ENCODE data around the gene CD300H. TPM values are rescaled to one million over a fixed set of nuclear protein-coding genes. Genes with fewer than 3 reads are reported as not detected.

The CD300H gene
- total RNA-seq, 1 experiment from 2014 or later: not detected

- Histone ChIP-seq H3K36me3 (ENCODE audit: low read depth, low read length) (no peaks in the 10 kb centered on the region), H3K9ac (ENCODE audit: low read length) (no peak overlapping the region), H3F3A (ENCODE audit: low read length, unreplicated experiment) (no peaks in the 10 kb centered on the region), H3K9me3 (ENCODE audit: low read length) (no peaks in the 10 kb centered on the region), H2AFZ (ENCODE audit: low read length) (no peak overlapping the region), H3K9me2 (replicated peaks; ENCODE audit: low read length) (no peaks in the 10 kb centered on the region), H3K4me3 (ENCODE audit: low read length) (no peak overlapping the region), H3K4me2 (ENCODE audit: low read length) (no peak overlapping the region), H3K4me1 (ENCODE audit: insufficient read depth, low read length) (no peaks in the 10 kb centered on the region), H3K27me3 (ENCODE audit: low read length) (peaks cover 67% of the 10 kb centered on the region), H4K20me1 (ENCODE audit: low read length) (no peaks in the 10 kb centered on the region), H3K79me2 (ENCODE audit: low read length) (no peaks in the 10 kb centered on the region), H3K27ac (ENCODE audit: low read length) (no peak overlapping the region)
- POLR2A ChIA-PET (ENCODE audit: unreplicated experiment): interaction anchor here (0.7 kb wide), 1 partner anchor 11 kb away, joined by 3 read pairs; no protein-coding TSS in a partner anchor
- ATAC-seq: no peak
- CTCF ChIA-PET: no interaction called here
- BruUV-seq (replicated peaks): no TSS peak
- no peak for DNase-seq
- TF ChIP-seq EZH2phosphoT487 (IDR thresholded peaks at IDR 0.05; ENCODE audit: borderline replicate concordance, low read length) (no peak), EZH2 (IDR thresholded peaks at IDR 0.05; ENCODE audit: low read length, unreplicated experiment) (no peak), CTCF (conservative IDR thresholded peaks at IDR 0.05; ENCODE audit: low read depth, low read length) (no peak)
- intact Hi-C loops (cut with micrococcal nuclease): no loop called here
These were observed 24.2 kb upstream of the CD300H start for GRCh38 chr17:74591503-74591902.

- H3K79me2 ChIP-seq (ENCODE audit: low read length): no peaks in the 10 kb centered on the region
- no peak overlapping the region for H3K4me2 ChIP-seq (ENCODE audit: low read length)
- H3K9ac ChIP-seq (ENCODE audit: low read length): no peak overlapping the region
- H3K9me2 ChIP-seq (replicated peaks; ENCODE audit: low read length): no peaks in the 10 kb centered on the region
- no peaks in the 10 kb centered on the region for H3F3A ChIP-seq (ENCODE audit: low read length, unreplicated experiment)
- H3K27ac ChIP-seq (ENCODE audit: low read length): no peak overlapping the region
- ATAC-seq (no peak), DNase-seq (no peak)
- no peaks in the 10 kb centered on the region for H4K20me1 ChIP-seq (ENCODE audit: low read length)
- CTCF ChIA-PET: no interaction called here
- H2AFZ ChIP-seq (ENCODE audit: low read length): no peak overlapping the region
- no TSS peak for BruUV-seq (replicated peaks)
- H3K9me3 ChIP-seq (ENCODE audit: low read length): 0 out of 2 replicates have a peak, but pooled peaks cover 5% of the 10 kb centered on the region
- H3K4me1 ChIP-seq (ENCODE audit: insufficient read depth, low read length): no peaks in the 10 kb centered on the region
- POLR2A ChIA-PET (ENCODE audit: unreplicated experiment): no interaction called here
- H3K27me3 ChIP-seq (ENCODE audit: low read length): peaks cover 70% of the 10 kb centered on the region
- no peak for TF ChIP-seq EZH2 (IDR thresholded peaks at IDR 0.05; ENCODE audit: low read length, unreplicated experiment)
- no peak for TF ChIP-seq EZH2phosphoT487 (IDR thresholded peaks at IDR 0.05; ENCODE audit: borderline replicate concordance, low read length)
- no peak for TF ChIP-seq CTCF (conservative IDR thresholded peaks at IDR 0.05; ENCODE audit: low read depth, low read length)
- no peaks in the 10 kb centered on the region for H3K36me3 ChIP-seq (ENCODE audit: low read depth, low read length)
- no peak overlapping the region for H3K4me3 ChIP-seq (ENCODE audit: low read length)
- intact Hi-C loops (cut with micrococcal nuclease): no loop called here
These were observed 18.4 kb upstream of the CD300H start for GRCh38 chr17:74585711-74586110.

GRCh38 chr17:74584292-74585060 is 17.2 kb upstream of the CD300H start:
- TF ChIP-seq CTCF (conservative IDR thresholded peaks at IDR 0.05; ENCODE audit: low read depth, low read length) (no peak), EZH2 (IDR thresholded peaks at IDR 0.05; ENCODE audit: low read length, unreplicated experiment) (no peak), EZH2phosphoT487 (IDR thresholded peaks at IDR 0.05; ENCODE audit: borderline replicate concordance, low read length) (no peak)
- intact Hi-C loops (cut with micrococcal nuclease): no loop called here
- ChIA-PET POLR2A (ENCODE audit: unreplicated experiment) (no interaction called here), CTCF (no interaction called here)
- DNase-seq (no peak), ATAC-seq (no peak)
- H3K27ac ChIP-seq (ENCODE audit: low read length): no peak overlapping the region
- 0 out of 2 replicates have a peak, but pooled peaks cover 5% of the 10 kb centered on the region for H3K9me3 ChIP-seq (ENCODE audit: low read length)
- no TSS peak for BruUV-seq (replicated peaks)
- no peaks in the 10 kb centered on the region for H4K20me1 ChIP-seq (ENCODE audit: low read length)
- H3K9me2 ChIP-seq (replicated peaks; ENCODE audit: low read length): no peaks in the 10 kb centered on the region
- H3K9ac ChIP-seq (ENCODE audit: low read length): no peak overlapping the region
- H3K4me1 ChIP-seq (ENCODE audit: insufficient read depth, low read length): no peaks in the 10 kb centered on the region
- no peaks in the 10 kb centered on the region for H3K36me3 ChIP-seq (ENCODE audit: low read depth, low read length)
- H3K27me3 ChIP-seq (ENCODE audit: low read length): peaks cover 63% of the 10 kb centered on the region
- H3K79me2 ChIP-seq (ENCODE audit: low read length): no peaks in the 10 kb centered on the region
- H3K4me3 ChIP-seq (ENCODE audit: low read length): no peak overlapping the region
- H2AFZ ChIP-seq (ENCODE audit: low read length): no peak overlapping the region
- H3K4me2 ChIP-seq (ENCODE audit: low read length): no peak overlapping the region
- no peaks in the 10 kb centered on the region for H3F3A ChIP-seq (ENCODE audit: low read length, unreplicated experiment)

All from PC-3 (cell line).